Measurements from ENCODE around the gene DNAJC5G.

DNA sequence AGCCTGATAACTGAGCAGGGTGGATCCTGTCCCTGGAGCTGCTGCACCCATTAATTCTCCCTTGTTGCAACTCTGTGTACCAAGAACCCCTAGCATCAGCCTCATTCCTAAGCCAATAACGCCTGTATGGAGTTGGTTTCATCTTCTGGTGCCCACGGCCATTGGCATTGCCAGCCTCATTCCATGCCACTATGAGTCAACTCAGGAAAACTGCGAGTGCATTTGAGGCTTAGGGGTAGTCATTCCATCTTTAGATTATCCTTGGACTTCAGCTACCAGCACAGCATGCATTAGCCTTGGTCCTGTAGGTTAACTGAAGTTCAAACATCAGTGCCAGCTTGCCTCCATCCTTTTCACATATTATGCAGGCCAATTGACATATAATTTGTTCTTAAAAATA lies 5.6 kb downstream of the DNAJC5G start:
- TF ChIP-seq, protein P1, sequence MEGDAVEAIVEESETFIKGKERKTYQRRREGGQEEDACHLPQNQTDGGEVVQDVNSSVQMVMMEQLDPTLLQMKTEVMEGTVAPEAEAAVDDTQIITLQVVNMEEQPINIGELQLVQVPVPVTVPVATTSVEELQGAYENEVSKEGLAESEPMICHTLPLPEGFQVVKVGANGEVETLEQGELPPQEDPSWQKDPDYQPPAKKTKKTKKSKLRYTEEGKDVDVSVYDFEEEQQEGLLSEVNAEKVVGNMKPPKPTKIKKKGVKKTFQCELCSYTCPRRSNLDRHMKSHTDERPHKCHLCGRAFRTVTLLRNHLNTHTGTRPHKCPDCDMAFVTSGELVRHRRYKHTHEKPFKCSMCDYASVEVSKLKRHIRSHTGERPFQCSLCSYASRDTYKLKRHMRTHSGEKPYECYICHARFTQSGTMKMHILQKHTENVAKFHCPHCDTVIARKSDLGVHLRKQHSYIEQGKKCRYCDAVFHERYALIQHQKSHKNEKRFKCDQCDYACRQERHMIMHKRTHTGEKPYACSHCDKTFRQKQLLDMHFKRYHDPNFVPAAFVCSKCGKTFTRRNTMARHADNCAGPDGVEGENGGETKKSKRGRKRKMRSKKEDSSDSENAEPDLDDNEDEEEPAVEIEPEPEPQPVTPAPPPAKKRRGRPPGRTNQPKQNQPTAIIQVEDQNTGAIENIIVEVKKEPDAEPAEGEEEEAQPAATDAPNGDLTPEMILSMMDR (IDR thresholded peaks at IDR 0.05), result no peak
- TF ChIP-seq POLR2A (IDR thresholded peaks at IDR 0.05), result no peak
